IPS DF 6.9 (cell line): ENCODE data around the gene ADAMTS10.
A peak's percentile ranks its signal among the peaks of the same experiment; 100 is the strongest.

Experiments
- DNase-seq: peaks from one replicate; pipeline ENCODE4 v3.0.0-alpha.2; 2013; ENCODE audit warnings: low read depth, low spot score
- H3K27ac ChIP-seq: one replicate; pipeline ENCODE4 v1.5.1; 2013; ENCODE audit warnings: low read length, control low read depth
- H3K27me3 ChIP-seq: 2 replicates; pipeline ENCODE4 v1.6.1; 2013; ENCODE audit warnings: mild to moderate bottlenecking, low read length; ENCODE audit not compliant: control insufficient read depth, insufficient read depth
- H3K36me3 ChIP-seq: 2 replicates; pipeline ENCODE4 v1.6.1; 2013; ENCODE audit warnings: low read length; ENCODE audit not compliant: control insufficient read depth, insufficient read depth
- H3K4me1 ChIP-seq: 2 replicates; pipeline ENCODE4 v1.6.1; 2013; ENCODE audit warnings: low read length; ENCODE audit not compliant: control insufficient read depth, insufficient read depth
- H3K4me3 ChIP-seq: 2 replicates; pipeline ENCODE4 v1.5.1; 2013; ENCODE audit warnings: mild to moderate bottlenecking, low read length
- H3K9me3 ChIP-seq: 2 replicates; pipeline ENCODE4 v1.6.1; 2013; ENCODE audit warnings: low read length, inconsistent platforms; ENCODE audit not compliant: control insufficient read depth, insufficient read depth
- whole genome bisulfite sequencing: extraction: QIAGEN DNeasy Blood & Tissue Kit; methylation state at CpG from one replicate; pipeline ENCODE4 v1.1.7; 2013; ENCODE audit warnings: mixed read lengths, missing lambda C conversion rate; ENCODE audit not compliant: insufficient read length, insufficient coverage; 5-methylcytosine and 5-hydroxymethylcytosine counted together

Gene ADAMTS10

GRCh38 chr19:8611877-8612806 lies 1.6 kb upstream of the ADAMTS10 start:
- WGBS, result no CpG with 5 or more reads among the region's 12 CpGs
- Histone ChIP-seq H3K27me3 (no peaks in the 10 kb centered on the region), H3K27ac (no peak overlapping the region)

GRCh38 chr19:8611391-8611876 lies 919 bp upstream of the ADAMTS10 start:
- Histone ChIP-seq H3K4me1 (peaks cover 7% of the 10 kb centered on the region), H3K9me3 (no peaks in the 10 kb centered on the region), H3K27me3 (no peaks in the 10 kb centered on the region), H3K4me3 (no peak overlapping the region), H3K36me3 (no peaks in the 10 kb centered on the region), H3K27ac (no peak overlapping the region)
- no peak for DNase-seq
- no CpG with 5 or more reads among the region's 18 CpGs for WGBS

More at GRCh38 chr19:8611877-8612806, 1.6 kb upstream of the ADAMTS10 start:
- Histone ChIP-seq H3K4me3 (no peak overlapping the region), H3K36me3 (no peaks in the 10 kb centered on the region), H3K4me1 (peaks cover 7% of the 10 kb centered on the region), H3K9me3 (no peaks in the 10 kb centered on the region)
- DNase-seq, result no peak

- Histone ChIP-seq H3K4me3 (peak overlapping the region; percentile 92; the same call in 1 of the 2 replicates), H3K9me3 (no peaks in the 10 kb centered on the region), H3K36me3 (no peaks in the 10 kb centered on the region), H3K27me3 (no peaks in the 10 kb centered on the region), H3K27ac (no peak overlapping the region), H3K4me1 (peaks cover 7% of the 10 kb centered on the region)
- DNase-seq, result no peak
- 100% methylated on average over 1 of the region's 9 CpGs for WGBS
Measured at GRCh38 chr19:8610936-8611300, 403 bp upstream of the ADAMTS10 start.

- H3K27me3 ChIP-seq, result no peaks in the 10 kb centered on the region
- WGBS, result no CpG with 5 or more reads among the region's 47 CpGs
- H3K9me3 ChIP-seq, result no peaks in the 10 kb centered on the region
- H3K27ac ChIP-seq, result peak overlapping the region; percentile 28
- H3K4me1 ChIP-seq, result peaks cover 7% of the 10 kb centered on the region
- no peaks in the 10 kb centered on the region; the same call in 1 of the 2 replicates for H3K36me3 ChIP-seq
- H3K4me3 ChIP-seq, result peak overlapping the region; percentile 92; the same call in 1 of the 2 replicates
- DNase-seq, result no peak
Measured at GRCh38 chr19:8609279-8610040, 1.1 kb downstream of the ADAMTS10 start.

- H3K27me3 ChIP-seq, result no peaks in the 10 kb centered on the region
- peak overlapping the region; percentile 92; the same call in 1 of the 2 replicates for H3K4me3 ChIP-seq
- WGBS, result no CpG with 5 or more reads among the region's 5 CpGs
- peaks cover 7% of the 10 kb centered on the region for H3K4me1 ChIP-seq
- H3K36me3 ChIP-seq, result no peaks in the 10 kb centered on the region; the same call in 1 of the 2 replicates
- no peaks in the 10 kb centered on the region for H3K9me3 ChIP-seq
- H3K27ac ChIP-seq, result no peak overlapping the region
- DNase-seq, result no peak
Measured at GRCh38 chr19:8608941-8609278, 1.6 kb downstream of the ADAMTS10 start.

GRCh38 chr19:8607386-8607785 lies 3.1 kb downstream of the ADAMTS10 start:
- Histone ChIP-seq H3K4me1 (peaks cover 7% of the 10 kb centered on the region), H3K4me3 (no peak overlapping the region), H3K27ac (no peak overlapping the region), H3K36me3 (no peaks in the 10 kb centered on the region; the same call in 1 of the 2 replicates), H3K9me3 (no peaks in the 10 kb centered on the region), H3K27me3 (no peaks in the 10 kb centered on the region)
- WGBS, result no CpG with 5 or more reads among the region's 4 CpGs
- no peak for DNase-seq

GRCh38 chr19:8605514-8605913 lies 5.0 kb downstream of the ADAMTS10 start:
- WGBS, result no CpG with 5 or more reads among the region's 17 CpGs
- no peaks in the 10 kb centered on the region; the same call in 1 of the 2 replicates for H3K36me3 ChIP-seq

GRCh38 chr19:8601796-8602195 lies 8.7 kb downstream of the ADAMTS10 start:
- no CpG with 5 or more reads among the region's 5 CpGs for WGBS
- no peaks in the 10 kb centered on the region for H3K27me3 ChIP-seq

More at GRCh38 chr19:8605514-8605913, 5.0 kb downstream of the ADAMTS10 start:
- H3K4me1 ChIP-seq, result peaks cover 5% of the 10 kb centered on the region; the same call in 1 of the 2 replicates
- DNase-seq, result no peak
- H3K4me3 ChIP-seq, result no peak overlapping the region
- H3K27me3 ChIP-seq, result no peaks in the 10 kb centered on the region
- no peak overlapping the region for H3K27ac ChIP-seq
- H3K9me3 ChIP-seq, result no peaks in the 10 kb centered on the region

GRCh38 chr19:8600816-8601215 lies 9.7 kb downstream of the ADAMTS10 start:
- H3K36me3 ChIP-seq, result peaks cover 10% of the 10 kb centered on the region; the same call in 1 of the 2 replicates
- H3K4me1 ChIP-seq, result no peaks in the 10 kb centered on the region
- H3K27ac ChIP-seq, result no peak overlapping the region
- H3K9me3 ChIP-seq, result no peaks in the 10 kb centered on the region
- no peaks in the 10 kb centered on the region for H3K27me3 ChIP-seq
- no peak overlapping the region for H3K4me3 ChIP-seq
- DNase-seq, result no peak
- no CpG with 5 or more reads among the region's 16 CpGs for WGBS

More at GRCh38 chr19:8601796-8602195, 8.7 kb downstream of the ADAMTS10 start:
- H3K9me3 ChIP-seq, result no peaks in the 10 kb centered on the region
- no peak overlapping the region for H3K4me3 ChIP-seq
- H3K36me3 ChIP-seq, result peaks cover 3% of the 10 kb centered on the region; the same call in 1 of the 2 replicates
- no peak overlapping the region for H3K27ac ChIP-seq
- no peak for DNase-seq
- no peaks in the 10 kb centered on the region for H3K4me1 ChIP-seq

- Histone ChIP-seq H3K27ac (no peak overlapping the region), H3K4me1 (no peaks in the 10 kb centered on the region), H3K36me3 (peaks cover 10% of the 10 kb centered on the region; the same call in 1 of the 2 replicates), H3K4me3 (no peak overlapping the region), H3K27me3 (no peaks in the 10 kb centered on the region), H3K9me3 (no peaks in the 10 kb centered on the region)
- no peak for DNase-seq
- 100% methylated on average over 1 of the region's 2 CpGs for WGBS
Measured at GRCh38 chr19:8600064-8600463, 10.5 kb downstream of the ADAMTS10 start.
